A549 (cell line): ENCODE results near the gene SYT13. TPM values are rescaled to one million over a fixed set of nuclear protein-coding genes. Genes with fewer than 3 reads are reported as not detected.

Experiments
- ATAC-seq, 2 experiments: fragments of 200-7000 bp in 1 of 2; fragments of >200 bp in 1 of 2; cut with Nextera tagmentation in 1 of 2; cut with Tn5 transposase in 1 of 2; 3 replicates each; pipeline versions ENCODE4 v1.8.0 to v1.9.1; 2018 to 2020; ENCODE audit warnings: mild to moderate bottlenecking in 1 of 2, moderate library complexity in 1 of 2
- CTCF ChIA-PET: fragments of 300-600 bp; sonication (Branson Sonifier 250); formaldehyde crosslinking; extraction: SDS; loops from one replicate; lab custom pipeline; 2021; ENCODE audit warnings: antibody characterized with exemption, inconsistent platforms; lab: Yijun Ruan, JAX
- POLR2A ChIA-PET: fragments of 350-600 bp; formaldehyde crosslinking; extraction: SDS; loops from one replicate; lab custom pipeline; 2021; ENCODE audit warnings: antibody characterized with exemption, inconsistent platforms; lab: Yijun Ruan, JAX
- DNase-seq, 2 experiments: peaks; one replicate each; pipeline versions ENCODE4 v3.0.0 to v3.0.0-alpha.2; 2011 to 2016; ENCODE audit warnings: low read depth in 1 of 2, low spot score in 1 of 2
- FAIRE-seq: peaks from 2 replicates; lab custom pipeline; 2011; peaks lifted over from hg19 to GRCh38; lab: Jason Lieb, UNC
- H3K27ac ChIP-seq, 2 experiments: fragments of >200 bp; sonication (Bioruptor Twin); formaldehyde crosslinking; 3 replicates each; pipeline ENCODE4 v1.5.1; 2016 to 2017
- H3K4me1 ChIP-seq: fragments of >200 bp; sonication (Bioruptor Twin); formaldehyde crosslinking; 3 replicates; pipeline ENCODE4 v1.6.1; 2016
- H3K4me2 ChIP-seq: fragments of >200 bp; sonication (Bioruptor Twin); formaldehyde crosslinking; 3 replicates; pipeline ENCODE4 v1.6.1; 2016
- H3K4me3 ChIP-seq: fragments of >200 bp; sonication (Bioruptor Twin); formaldehyde crosslinking; 3 replicates; pipeline ENCODE4 v1.5.1; 2016
- H3K9me3 ChIP-seq: fragments of >200 bp; sonication (Bioruptor Twin); formaldehyde crosslinking; 3 replicates; pipeline ENCODE4 v1.6.1; 2016
- BCL3 ChIP-seq: fragments of >200 bp; sonication (Bioruptor Twin); formaldehyde crosslinking; IDR thresholded peaks from 3 replicates; pipeline ENCODE4 v1.6.1; 2016
- BHLHE40 ChIP-seq: IDR thresholded peaks from 2 replicates; pipeline ENCODE4 v1.6.1; 2012; ENCODE audit warnings: low read depth, low read length, inconsistent platforms
- CEBPB ChIP-seq, 2 experiments: fragments of >200 bp in 1 of 2; sonication (Bioruptor Twin) in 1 of 2; formaldehyde crosslinking in 1 of 2; IDR thresholded peaks; 2 replicates each; pipeline ENCODE4 v1.6.1; 2012 to 2016
- EP300 ChIP-seq, 2 experiments: fragments of >200 bp; sonication (Bioruptor Twin); formaldehyde crosslinking; IDR thresholded peaks; 2 replicates in 1 of 2; 3 replicates in 1 of 2; pipeline ENCODE4 v1.6.1; 2016 to 2017
- ESRRA ChIP-seq: fragments of 150-350 bp; IDR thresholded peaks from 2 replicates; pipeline ENCODE4 v1.6.1; 2014; ENCODE audit warnings: mild to moderate bottlenecking, low read length, borderline replicate concordance
- FOSL2 ChIP-seq, 2 experiments: fragments of 450-650 bp in 1 of 2; fragments of >200 bp in 1 of 2; sonication (Bioruptor Twin) in 1 of 2; formaldehyde crosslinking; IDR thresholded peaks; 2 replicates each; pipeline versions ENCODE4 v1.5.0 to v1.6.1; 2016 to 2020; ENCODE audit warnings: mild to moderate bottlenecking in 1 of 2, moderate library complexity in 1 of 2
- FOXS1 ChIP-seq: fragments of 250-450 bp; sonication (Bioruptor Pico); IDR thresholded peaks from 2 replicates; pipeline ENCODE4 v1.5.0; 2020; ENCODE audit warnings: mild to moderate bottlenecking, moderate library complexity
- GATA3 ChIP-seq: IDR thresholded peaks from 2 replicates; pipeline ENCODE4 v1.6.1; 2012; ENCODE audit warnings: borderline replicate concordance
- HMGXB4 ChIP-seq: fragments of 250-450 bp; sonication (Bioruptor Pico); IDR thresholded peaks from 2 replicates; pipeline ENCODE4 v1.5.0; 2021; ENCODE audit warnings: mild to moderate bottlenecking, moderate library complexity, borderline replicate concordance
- HOXB5 ChIP-seq: fragments of 250-450 bp; sonication (Bioruptor Pico); IDR thresholded peaks from 2 replicates; pipeline ENCODE4 v1.5.0; 2020; ENCODE audit warnings: mild to moderate bottlenecking, moderate library complexity
- JUNB ChIP-seq: fragments of >200 bp; sonication (Bioruptor Twin); formaldehyde crosslinking; IDR thresholded peaks from 2 replicates; pipeline ENCODE4 v1.6.1; 2016
- KDM1A ChIP-seq: fragments of 200-600 bp; sonication (generic); IDR thresholded peaks from 2 replicates; pipeline ENCODE4 v1.6.1; 2016; ENCODE audit warnings: low read depth, mild to moderate bottlenecking
- MYC ChIP-seq: IDR thresholded peaks from 2 replicates; pipeline ENCODE4 v1.6.1; 2012; ENCODE audit warnings: mild to moderate bottlenecking, inconsistent platforms, low read length, improper control_type of control experiment, borderline replicate concordance
- NR3C1 ChIP-seq: fragments of >200 bp; sonication (Bioruptor Twin); formaldehyde crosslinking; IDR thresholded peaks from 3 replicates; pipeline ENCODE4 v1.6.1; 2017
- PBX3 ChIP-seq: IDR thresholded peaks from 2 replicates; pipeline ENCODE4 v1.6.1; 2012
- PHF8 ChIP-seq: fragments of 200-600 bp; sonication (generic); IDR thresholded peaks from 2 replicates; pipeline ENCODE4 v1.6.1; 2016; ENCODE audit warnings: low read depth, mild to moderate bottlenecking, antibody characterized with exemption, moderate library complexity, borderline replicate concordance
- POLR2A ChIP-seq: IDR thresholded peaks from 2 replicates; pipeline ENCODE4 v1.6.1; 2012; ENCODE audit warnings: mild to moderate bottlenecking, low read length
- POLR2AphosphoS2 ChIP-seq: conservative IDR thresholded peaks from 2 replicates; pipeline ENCODE4 v1.6.1; 2012; ENCODE audit warnings: low read length, improper control_type of control experiment, inconsistent platforms
- RAD21 ChIP-seq, 2 experiments: fragments of >200 bp in 1 of 2; sonication (Bioruptor Twin) in 1 of 2; formaldehyde crosslinking in 1 of 2; IDR thresholded peaks in 1 of 2; conservative IDR thresholded peaks in 1 of 2; 2 replicates in 1 of 2; 3 replicates in 1 of 2; pipeline ENCODE4 v1.6.1; 2012 to 2018; ENCODE audit warnings: inconsistent platforms in 1 of 2
- RARB ChIP-seq: fragments of 250-450 bp; sonication (Bioruptor Pico); IDR thresholded peaks from 2 replicates; pipeline ENCODE4 v1.8.0; 2021; ENCODE audit warnings: mild to moderate bottlenecking, moderate library complexity
- SMC3 ChIP-seq: fragments of >200 bp; sonication (Bioruptor Twin); formaldehyde crosslinking; IDR thresholded peaks from 3 replicates; pipeline ENCODE4 v1.6.1; 2018; ENCODE audit warnings: inconsistent platforms
- SREBF2 ChIP-seq: fragments of 450-650 bp; IDR thresholded peaks from 2 replicates; pipeline ENCODE4 v1.6.1; 2014; ENCODE audit warnings: mild to moderate bottlenecking, moderate library complexity
- TFCP2L1 ChIP-seq: fragments of 250-450 bp; sonication (Bioruptor Pico); IDR thresholded peaks from 2 replicates; pipeline ENCODE4 v1.5.0; 2021; ENCODE audit warnings: mild to moderate bottlenecking
- ZFP36 ChIP-seq: fragments of 450-650 bp; IDR thresholded peaks from 2 replicates; pipeline ENCODE4 v1.6.1; 2014; ENCODE audit warnings: borderline replicate concordance; ENCODE audit not compliant: partially characterized antibody
- ZNF302 ChIP-seq: fragments of 250-450 bp; sonication (Bioruptor Pico); IDR thresholded peaks from 2 replicates; pipeline ENCODE4 v1.9.0; 2021; ENCODE audit warnings: inconsistent platforms, mild to moderate bottlenecking, moderate library complexity
- WGBS: methylation state at CpG from one replicate; pipeline ENCODE4 v1.1.6; 2017; ENCODE audit errors: missing lambda C conversion rate; 5-methylcytosine and 5-hydroxymethylcytosine counted together
- polyA plus RNA-seq, 4 experiments: library from polyadenylated mRNA; depleted of rRNA in 3 of 4; stranded (reverse); fragments of >200 nt; fragmentation: RNase III in 1 of 4; extraction: RNeasy Plus Mini Kit Qiagen cat#74134 plus additional on column Dnase treatment in 1 of 4; gene quantifications; 2 replicates in 3 of 4; 3 replicates in 1 of 4; pipeline ENCODE4 v1.2.3, GENCODE V29; 2011 to 2017

SYT13 gene
- polyA plus RNA-seq, 2 of the 4 experiments (the other 2 are of a cell fraction) = 8.1 to 12.9 TPM

GRCh38 chr11:45273509-45273908 is 12.6 kb downstream of the SYT13 start:
- Histone ChIP-seq H3K4me2 (peak overlapping the region; percentile 64), H3K4me1 (peaks cover 52% of the 10 kb centered on the region), H3K4me3 (no peak overlapping the region), H3K9me3 (no peaks in the 10 kb centered on the region), H3K27ac (peak overlapping the region; percentile 54 to 82)
- ChIA-PET POLR2A (interaction anchor here (0.7 kb wide), 1 partner anchor 16 kb away, joined by 3 read pairs; no protein-coding TSS in a partner anchor), CTCF (interaction anchor here (1.0 to 1.3 kb wide), 3 partner anchors 13 to 163 kb away, joined by 4 to 5 read pairs (median 5); no protein-coding TSS in a partner anchor)
- ATAC-seq = peak; percentile 73 to 80
- 18% methylated on average over 5 of the region's 6 CpGs for WGBS
- no peak for FAIRE-seq
- no peak for DNase-seq
- no peak for TF ChIP-seq HMGXB4
- no peak for TF ChIP-seq ESRRA
- no peak for TF ChIP-seq CEBPB (IDR thresholded peaks at IDR 0.05)
- no peak for TF ChIP-seq ZFP36
- no peak for TF ChIP-seq POLR2A
- TF ChIP-seq NR3C1 = no peak
- TF ChIP-seq SMC3 = no peak
- TF ChIP-seq FOSL2 (IDR thresholded peaks at IDR 0.05) = no peak
- no peak for TF ChIP-seq FOSL2 (CRISPR knock-in tag; IDR thresholded peaks at IDR 0.05)
- no peak for TF ChIP-seq RAD21 (conservative IDR thresholded peaks at IDR 0.05 in 1 of 2, IDR thresholded peaks at IDR 0.05 in 1 of 2)
- TF ChIP-seq POLR2AphosphoS2 = no peak
- TF ChIP-seq EP300 (IDR thresholded peaks at IDR 0.05) = no peak
- TF ChIP-seq BCL3 = no peak
- TF ChIP-seq RARB = no peak

- peak overlapping the region; percentile 64 for H3K4me2 ChIP-seq
- peak in 1 of 2 experiments; percentile 36; a peak in 2 of 6 replicates for ATAC-seq
Observed at GRCh38 chr11:45272701-45273100, 13.4 kb downstream of the SYT13 start.

GRCh38 chr11:45270946-45271716 is 15.0 kb downstream of the SYT13 start:
- Histone ChIP-seq H3K4me3 (no peak overlapping the region), H3K4me1 (peaks cover 76% of the 10 kb centered on the region), H3K4me2 (peak overlapping the region; percentile 37), H3K9me3 (no peaks in the 10 kb centered on the region), H3K27ac (peak overlapping the region; percentile 7 to 29; a peak in 5 of 6 replicates)
- no peak for ATAC-seq
- ChIA-PET POLR2A (no interaction called here), CTCF (interaction anchor here (0.7 to 8.0 kb wide), 8 partner anchors 12 to 166 kb away, joined by 3 to 46 read pairs (median 4); no protein-coding TSS in a partner anchor)
- WGBS = 51% methylated on average over 4 of the region's 4 CpGs
- peak; percentile 84 for FAIRE-seq
- TF ChIP-seq HOXB5 (CRISPR knock-in tag) (no peak), PHF8 (no peak), CEBPB (IDR thresholded peaks at IDR 0.05) (no peak), PBX3 (no peak), BCL3 (no peak), ZNF302 (CRISPR knock-in tag) (no peak), BHLHE40 (no peak), RARB (no peak), GATA3 (no peak), KDM1A (no peak), TFCP2L1 (CRISPR knock-in tag) (no peak), FOXS1 (CRISPR knock-in tag) (no peak), NR3C1 (no peak), MYC (no peak), JUNB (no peak)
- no peak for DNase-seq

More at GRCh38 chr11:45272701-45273100, 13.4 kb downstream of the SYT13 start:
- CTCF ChIA-PET = interaction anchor here (0.5 to 1.5 kb wide), 3 partner anchors 12 to 26 kb away, joined by 3 to 4 read pairs (median 3); no protein-coding TSS in a partner anchor
- no peak overlapping the region; the same call in 2 of the 3 replicates for H3K4me3 ChIP-seq
- FAIRE-seq = no peak
- peak overlapping the region; percentile 54 to 82 for H3K27ac ChIP-seq
- WGBS = 6% methylated on average over 2 of the region's 2 CpGs
- TF ChIP-seq KDM1A = no peak
- TF ChIP-seq FOSL2 (IDR thresholded peaks at IDR 0.05) = no peak
- TF ChIP-seq FOSL2 (CRISPR knock-in tag; IDR thresholded peaks at IDR 0.05) = 0 out of 2 replicates have a peak, but pooled peaks have one; percentile 12
- no peak for TF ChIP-seq SREBF2
- POLR2A ChIA-PET = interaction anchor here (0.7 kb wide), 1 partner anchor 16 kb away, joined by 3 read pairs; no protein-coding TSS in a partner anchor
- H3K4me1 ChIP-seq = peaks cover 60% of the 10 kb centered on the region
- no peaks in the 10 kb centered on the region for H3K9me3 ChIP-seq
- DNase-seq = peak in 1 of 2 experiments; percentile 29
